IMR-90 (cell line): ENCODE measurements around the gene ZNF358. TPM values are rescaled to one million over a fixed set of nuclear protein-coding genes. Genes with fewer than 3 reads are reported as not detected.
A peak's percentile ranks its signal among the peaks of the same experiment; 100 is the strongest.

Experiments used
- ATAC-seq: fragments of 200-7000 bp; cut with Tn5 transposase; 2 replicates; pipeline ENCODE4 v1.9.1; 2020; ENCODE audit warnings: low read depth, mild to moderate bottlenecking, moderate library complexity
- BruUV-seq: library from RNA; stranded (reverse); fragments of 400-500 nt; replicated peaks from 2 replicates; lab custom pipeline; 2021; lab: Mats Ljungman, UMichigan
- CTCF ChIA-PET: fragments of 300-600 bp; formaldehyde crosslinking; extraction: SDS; loops from one replicate; lab custom pipeline; 2021; ENCODE audit warnings: antibody characterized with exemption; lab: Yijun Ruan, JAX
- POLR2A ChIA-PET: fragments of 300-600 bp; sonication (Branson Sonifier 250); formaldehyde crosslinking; loops from one replicate; lab custom pipeline; 2022; ENCODE audit warnings: antibody characterized with exemption; ENCODE audit not compliant: unreplicated experiment; lab: Charles Lee
- DNase-seq: peaks from one replicate; pipeline ENCODE4 v3.0.0; 2013
- H2AFZ ChIP-seq: replicated peaks from 2 replicates; pipeline ENCODE3; 2013; ENCODE audit warnings: low read length, mild to moderate bottlenecking; ENCODE audit not compliant: poor library complexity
- H2AK5ac ChIP-seq: 2 replicates; pipeline ENCODE4 v1.6.1; 2013; ENCODE audit warnings: low read depth, low read length, inconsistent platforms
- H2AK9ac ChIP-seq: replicated peaks from 2 replicates; pipeline ENCODE3; 2013; ENCODE audit warnings: mild to moderate bottlenecking, low read depth, low read length, moderate library complexity; ENCODE audit not compliant: poor library complexity
- H2BK120ac ChIP-seq: 2 replicates; pipeline ENCODE4 v1.6.1; 2013; ENCODE audit warnings: low read depth, low read length, inconsistent platforms
- H2BK15ac ChIP-seq: 3 replicates; pipeline ENCODE4 v1.6.1; 2013; ENCODE audit warnings: low read depth, low read length, inconsistent platforms
- H2BK20ac ChIP-seq: 2 replicates; pipeline ENCODE4 v1.6.1; 2013; ENCODE audit warnings: low read depth, mild to moderate bottlenecking, inconsistent platforms, low read length, moderate library complexity
- H2BK5ac ChIP-seq: 2 replicates; pipeline ENCODE4 v1.6.1; 2013; ENCODE audit warnings: mild to moderate bottlenecking, low read depth, low read length, inconsistent platforms; ENCODE audit not compliant: poor library complexity, severe bottlenecking
- H3K14ac ChIP-seq: replicated peaks from 2 replicates; pipeline ENCODE4 v1.6.1; 2013; ENCODE audit warnings: low read depth, low read length, inconsistent platforms
- H3K18ac ChIP-seq: 2 replicates; pipeline ENCODE4 v1.6.1; 2013; ENCODE audit warnings: low read depth, low read length, control low read depth
- H3K23ac ChIP-seq: 2 replicates; pipeline ENCODE4 v1.6.1; 2013; ENCODE audit warnings: low read depth, low read length, inconsistent platforms
- H3K27ac ChIP-seq: 2 replicates; pipeline ENCODE4 v1.5.1; 2013; ENCODE audit warnings: mild to moderate bottlenecking, control low read depth, low read length; ENCODE audit not compliant: insufficient read depth
- H3K27me3 ChIP-seq: 2 replicates; pipeline ENCODE4 v1.6.1; 2013; ENCODE audit warnings: low read length; ENCODE audit not compliant: control insufficient read depth, insufficient read depth
- H3K36me3 ChIP-seq: 2 replicates; pipeline ENCODE4 v1.6.1; 2013; ENCODE audit warnings: low read length, mixed read lengths; ENCODE audit not compliant: control insufficient read depth, insufficient read depth
- H3K4ac ChIP-seq: 2 replicates; pipeline ENCODE4 v1.6.1; 2013; ENCODE audit warnings: low read depth, low read length, inconsistent platforms
- H3K4me1 ChIP-seq: 2 replicates; pipeline ENCODE4 v1.6.1; 2013; ENCODE audit warnings: low read length, mixed read lengths; ENCODE audit not compliant: control insufficient read depth, insufficient read depth
- H3K4me2 ChIP-seq: 2 replicates; pipeline ENCODE4 v1.6.1; 2013; ENCODE audit warnings: low read depth, mild to moderate bottlenecking, control low read depth, low read length, moderate library complexity
- H3K4me3 ChIP-seq: 2 replicates; pipeline ENCODE4 v1.5.1; 2013; ENCODE audit warnings: low read depth, mild to moderate bottlenecking, control low read depth, low read length, moderate library complexity; ENCODE audit not compliant: insufficient read depth
- H3K56ac ChIP-seq: 2 replicates; pipeline ENCODE4 v1.6.1; 2013; ENCODE audit warnings: low read length, inconsistent platforms; ENCODE audit not compliant: insufficient read depth; ENCODE audit errors: extremely low read depth
- H3K79me1 ChIP-seq, 2 experiments: 2 replicates each; pipeline ENCODE4 v1.6.1; 2013; ENCODE audit warnings: low read length in 2 of 2, inconsistent platforms in 1 of 2, low read depth in 1 of 2
- H3K9ac ChIP-seq: 2 replicates; pipeline ENCODE4 v1.6.1; 2013; ENCODE audit warnings: low read depth, low read length, control low read depth
- H3K9me1 ChIP-seq: 2 replicates; pipeline ENCODE4 v1.6.1; 2013; ENCODE audit warnings: low read length, inconsistent platforms; ENCODE audit not compliant: insufficient read depth
- H3K9me3 ChIP-seq: 2 replicates; pipeline ENCODE4 v1.6.1; 2013; ENCODE audit warnings: low read length; ENCODE audit not compliant: control insufficient read depth, insufficient read depth
- H4K20me1 ChIP-seq: 2 replicates; pipeline ENCODE4 v1.6.1; 2013; ENCODE audit warnings: low read length, inconsistent platforms; ENCODE audit not compliant: insufficient read depth
- H4K5ac ChIP-seq: 2 replicates; pipeline ENCODE4 v1.6.1; 2013; ENCODE audit warnings: mild to moderate bottlenecking, low read depth, low read length, control low read depth
- H4K8ac ChIP-seq, 2 experiments: 2 replicates each; pipeline ENCODE4 v1.6.1; 2013; ENCODE audit warnings: low read depth in 2 of 2, low read length in 2 of 2, control low read depth in 1 of 2, inconsistent platforms in 1 of 2
- H4K91ac ChIP-seq: 2 replicates; pipeline ENCODE4 v1.6.1; 2013; ENCODE audit warnings: low read depth, low read length, inconsistent platforms; ENCODE audit not compliant: insufficient read depth
- MAFK ChIP-seq: IDR thresholded peaks from 2 replicates; pipeline ENCODE4 v1.6.1; 2012; ENCODE audit warnings: low read depth, low read length, improper control_type of control experiment
- MAZ ChIP-seq: IDR thresholded peaks from 2 replicates; pipeline ENCODE4 v1.6.1; 2012; ENCODE audit warnings: low read depth, mild to moderate bottlenecking, low read length, improper control_type of control experiment, moderate library complexity, borderline replicate concordance
- POLR2A ChIP-seq: IDR thresholded peaks from 2 replicates; pipeline ENCODE4 v1.6.1; 2012; ENCODE audit warnings: mild to moderate bottlenecking, low read depth, low read length
- RAD21 ChIP-seq: IDR thresholded peaks from 2 replicates; pipeline ENCODE4 v1.6.1; 2012; ENCODE audit warnings: low read length, improper control_type of control experiment
- SMC3 ChIP-seq: fragments of 150-350 bp; IDR thresholded peaks from 2 replicates; pipeline ENCODE4 v1.6.1; 2016; ENCODE audit warnings: low read depth, mild to moderate bottlenecking, antibody characterized with exemption, low read length, moderate library complexity
- WGBS, 2 experiments: methylation state at CpG; one replicate each; pipeline versions ENCODE4 v1.1.5 to v1.1.7; 2013; ENCODE audit warnings: missing lambda C conversion rate in 2 of 2; ENCODE audit not compliant: insufficient read length in 1 of 2; ENCODE audit errors: extremely low coverage in 2 of 2; 5-methylcytosine and 5-hydroxymethylcytosine counted together
- dilution Hi-C: fragments of 300-500 bp; cut with HindIII; formaldehyde crosslinking; loops from one replicate; pipeline ENCODE4 v1.14.3; 2018; ENCODE audit warnings: low sequenced_read_pairs; ENCODE audit not compliant: unreplicated experiment
- in situ Hi-C: fragments of 300-500 bp; cut with MboI; formaldehyde crosslinking; loops from 3 replicates; pipeline ENCODE4 v1.14.3; 2019; ENCODE audit warnings: low sequenced_read_pairs, inconsistent platforms, mixed read lengths
- intact Hi-C: fragments of 100-400 bp; cut with micrococcal nuclease; formaldehyde crosslinking; loops from 2 replicates; pipeline ENCODE4 v1.10.0; 2022
- polyA plus RNA-seq, 3 experiments: library from polyadenylated mRNA; depleted of rRNA; stranded (reverse); fragments of >200 nt; gene quantifications; 2 replicates each; pipeline ENCODE4 v1.2.3, GENCODE V29; 2012; ENCODE audit warnings: low replicate concordance in 1 of 3
- total RNA-seq: library from RNA; depleted of rRNA; stranded (reverse); fragments of >200 nt; gene quantifications from 2 replicates; pipeline ENCODE4 v1.2.3, GENCODE V29; 2012
- TF ChIP-seq, protein P1 (sequence below): fragments of 150-350 bp; IDR thresholded peaks from 2 replicates; pipeline ENCODE4 v1.6.1; 2017; ENCODE audit warnings: mild to moderate bottlenecking, antibody characterized with exemption, low read length, low read depth
- TF ChIP-seq, protein P2 (sequence below): conservative IDR thresholded peaks from 2 replicates; pipeline ENCODE4 v1.5.1; 2012; ENCODE audit warnings: mild to moderate bottlenecking, low read depth, low read length, improper control_type of control experiment

Gene ZNF358
- total and polyA plus RNA-seq, 2 of the 4 experiments (the other 2 are of a cell fraction) = 5.4 to 30.7 TPM

DNA sequence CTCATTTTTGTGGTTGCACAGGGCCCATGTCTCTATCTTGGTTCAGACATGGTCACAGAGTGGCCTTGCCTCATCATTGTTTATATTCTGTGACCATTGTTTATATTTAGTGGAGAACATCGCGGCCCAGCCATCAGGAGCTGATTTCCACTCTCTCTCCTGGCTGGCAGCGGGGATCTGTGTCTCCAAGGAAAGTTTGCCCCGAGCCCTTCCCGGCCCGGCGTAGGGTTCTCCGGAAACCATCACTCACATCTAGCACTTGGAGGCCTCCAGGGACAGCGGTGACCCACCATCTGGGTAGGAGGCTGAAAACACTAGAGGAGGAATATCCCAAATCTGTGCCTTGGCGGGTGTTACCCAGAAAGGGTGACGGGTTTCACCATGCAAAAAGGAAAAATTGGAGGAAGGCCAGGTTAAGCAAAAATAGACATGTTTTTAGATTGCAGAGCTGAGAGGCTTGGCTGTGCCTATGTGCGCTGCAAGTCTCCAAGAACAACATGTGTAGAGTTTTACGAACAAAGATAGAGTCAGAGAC is 726 bp upstream of the ZNF358 start (continued):
- TF ChIP-seq, protein P1, sequence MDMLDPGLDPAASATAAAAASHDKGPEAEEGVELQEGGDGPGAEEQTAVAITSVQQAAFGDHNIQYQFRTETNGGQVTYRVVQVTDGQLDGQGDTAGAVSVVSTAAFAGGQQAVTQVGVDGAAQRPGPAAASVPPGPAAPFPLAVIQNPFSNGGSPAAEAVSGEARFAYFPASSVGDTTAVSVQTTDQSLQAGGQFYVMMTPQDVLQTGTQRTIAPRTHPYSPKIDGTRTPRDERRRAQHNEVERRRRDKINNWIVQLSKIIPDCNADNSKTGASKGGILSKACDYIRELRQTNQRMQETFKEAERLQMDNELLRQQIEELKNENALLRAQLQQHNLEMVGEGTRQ = no peak

DNA sequence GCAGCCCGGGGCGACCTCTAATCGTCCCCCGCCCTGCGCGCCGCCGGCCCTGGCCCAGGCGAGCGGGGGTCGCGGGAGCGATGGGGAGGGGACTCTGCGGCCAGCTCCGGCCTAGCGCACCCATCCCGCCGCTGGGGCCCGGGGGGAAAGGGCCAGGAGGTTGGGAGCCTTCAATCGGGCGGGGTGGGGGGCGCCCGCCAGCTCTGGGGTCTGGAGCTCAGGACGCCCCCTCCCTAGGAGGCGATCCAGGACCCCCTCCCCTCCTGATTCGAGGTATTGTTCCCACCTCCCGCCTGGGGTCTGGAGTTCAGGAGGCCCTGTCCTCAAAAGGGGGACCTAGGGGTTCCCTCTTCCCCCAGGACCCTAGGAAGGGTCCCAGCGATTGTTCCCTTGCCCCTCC is 430 bp downstream of the ZNF358 start:
- no peaks in the 10 kb centered on the region for H3K9me3 ChIP-seq
- H2BK15ac ChIP-seq = no peak overlapping the region; the same call in 2 of the 3 replicates
- H4K5ac ChIP-seq = peak overlapping the region; percentile 23
- H3K14ac ChIP-seq = peak overlapping the region; percentile 93
- peak overlapping the region; percentile 52; the same call in 1 of the 2 replicates for H2AK5ac ChIP-seq
- DNase-seq (no peak), ATAC-seq (peak; percentile 12)
- H3K4me1 ChIP-seq = peaks cover 15% of the 10 kb centered on the region
- H3K18ac ChIP-seq = peak overlapping the region; percentile 18; the same call in 1 of the 2 replicates
- H3K4ac ChIP-seq = peak overlapping the region; percentile 78
- H4K91ac ChIP-seq = peak overlapping the region; percentile 78
- H3K56ac ChIP-seq = 0 out of 2 replicates have a peak overlapping the region, but pooled peaks have one; percentile 59
- H3K79me1 ChIP-seq = peaks cover 12 to 24% of the 10 kb centered on the region in 2 experiments
- peak overlapping the region; percentile 80 for H3K27ac ChIP-seq
- H3K4me3 ChIP-seq = peak overlapping the region; percentile 77
- no peaks in the 10 kb centered on the region for H3K27me3 ChIP-seq
- H2AFZ ChIP-seq = peak overlapping the region; percentile 83
- peak overlapping the region; percentile 94 for H3K9ac ChIP-seq
- no peak overlapping the region for H2BK20ac ChIP-seq
- dilution Hi-C loops (no loop called here), intact Hi-C loops (loop anchor here (5.0 kb wide), 1 partner anchor 119 kb away; no protein-coding TSS in a partner anchor), in situ Hi-C loops (no loop called here)
- ChIA-PET POLR2A (interaction anchor here (0.6 kb wide), 1 partner anchor 22 kb away, joined by 3 read pairs; no protein-coding TSS in a partner anchor), CTCF (interaction anchor here (0.7 kb wide), 1 partner anchor 19 kb away, joined by 3 read pairs; a partner anchor contains a TSS)
- peak overlapping the region; percentile 51 for H2BK5ac ChIP-seq
- H4K20me1 ChIP-seq = no peaks in the 10 kb centered on the region
- H4K8ac ChIP-seq = peak overlapping the region; percentile 75 to 81; a peak in 3 of 4 replicates
- no CpG with 5 or more reads among the region's 28 CpGs for WGBS, 2 experiments
- peak overlapping the region; percentile 90 for H3K4me2 ChIP-seq
- peak overlapping the region; percentile 52; the same call in 1 of the 2 replicates for H2BK120ac ChIP-seq
- H3K9me1 ChIP-seq = peaks cover 7% of the 10 kb centered on the region; the same call in 1 of the 2 replicates
- peak overlapping the region; percentile 89 for H3K23ac ChIP-seq
- H2AK9ac ChIP-seq = peak overlapping the region; percentile 88
- TF ChIP-seq MAZ (no peak), SMC3 (no peak), RAD21 (no peak), POLR2A (no peak), MAFK (no peak)
- TF ChIP-seq, protein P2, sequence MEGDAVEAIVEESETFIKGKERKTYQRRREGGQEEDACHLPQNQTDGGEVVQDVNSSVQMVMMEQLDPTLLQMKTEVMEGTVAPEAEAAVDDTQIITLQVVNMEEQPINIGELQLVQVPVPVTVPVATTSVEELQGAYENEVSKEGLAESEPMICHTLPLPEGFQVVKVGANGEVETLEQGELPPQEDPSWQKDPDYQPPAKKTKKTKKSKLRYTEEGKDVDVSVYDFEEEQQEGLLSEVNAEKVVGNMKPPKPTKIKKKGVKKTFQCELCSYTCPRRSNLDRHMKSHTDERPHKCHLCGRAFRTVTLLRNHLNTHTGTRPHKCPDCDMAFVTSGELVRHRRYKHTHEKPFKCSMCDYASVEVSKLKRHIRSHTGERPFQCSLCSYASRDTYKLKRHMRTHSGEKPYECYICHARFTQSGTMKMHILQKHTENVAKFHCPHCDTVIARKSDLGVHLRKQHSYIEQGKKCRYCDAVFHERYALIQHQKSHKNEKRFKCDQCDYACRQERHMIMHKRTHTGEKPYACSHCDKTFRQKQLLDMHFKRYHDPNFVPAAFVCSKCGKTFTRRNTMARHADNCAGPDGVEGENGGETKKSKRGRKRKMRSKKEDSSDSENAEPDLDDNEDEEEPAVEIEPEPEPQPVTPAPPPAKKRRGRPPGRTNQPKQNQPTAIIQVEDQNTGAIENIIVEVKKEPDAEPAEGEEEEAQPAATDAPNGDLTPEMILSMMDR = no peak
- no TSS peak for BruUV-seq
- peaks cover 14% of the 10 kb centered on the region; the same call in 1 of the 2 replicates for H3K36me3 ChIP-seq
